Dermis microvascular lymphatic vessel endothelial cell (primary cell): ENCODE data around the gene CBLL1. TPM values are rescaled to one million over a fixed set of nuclear protein-coding genes. Genes with fewer than 3 reads are reported as not detected.

ENCODE experiments used
- DNase-seq, 2 donors: peaks; one replicate each; pipeline versions ENCODE4 v3.0.0 to v3.0.0-alpha.2; 2010; ENCODE audit warnings: low read depth in 2 of 2
- total RNA-seq: library from RNA; depleted of rRNA; stranded (reverse); fragments of >200 nt; gene quantifications from 2 replicates; pipeline ENCODE4 v1.2.1, GENCODE V29; 2014

The CBLL1 gene
- total RNA-seq, 1 donor from 2014 or later: 11.0 TPM

- DNase-seq: no peak
Observed at GRCh38 chr7:107810626-107811025, 66.7 kb downstream of the CBLL1 start.

Other genes with a start within 250 kb of the CBLL1 start
- gene COG5, start 180.2 kb upstream of the CBLL1 start, total RNA-seq: 17.8 and 18.6 TPM in 2 replicates
- gene DUS4L, start 180.2 kb upstream of the CBLL1 start, total RNA-seq: 3.5 and 4.1 TPM in 2 replicates
- 47.2 and 49.6 TPM in 2 replicates for gene BCAP29, start 163.9 kb upstream of the CBLL1 start, total RNA-seq
- 10.4 and 18.2 TPM in 2 replicates for gene SLC26A4, start 83.3 kb upstream of the CBLL1 start, total RNA-seq
- gene SLC26A3, start 59.1 kb downstream of the CBLL1 start, total RNA-seq: not detected in 2 replicates
- gene DLD, start 147.0 kb downstream of the CBLL1 start, total RNA-seq: 46.5 and 51.2 TPM in 2 replicates